Epithelial cell of proximal tubule (primary cell): ENCODE data around the gene RRP8. TPM values are rescaled to one million over a fixed set of nuclear protein-coding genes. Genes with fewer than 3 reads are reported as not detected.

Source experiments
- DNase-seq: peaks from one replicate; pipeline ENCODE4 v3.0.0-alpha.2; 2011; ENCODE audit warnings: low read depth
- H3K4me3 ChIP-seq: 2 replicates; pipeline ENCODE4 v1.5.1; 2011; ENCODE audit warnings: low read depth, mild to moderate bottlenecking, low read length
- CTCF ChIP-seq: conservative IDR thresholded peaks from 2 replicates; pipeline ENCODE4 v1.5.1; 2012; ENCODE audit warnings: low read depth, mild to moderate bottlenecking, low read length
- total RNA-seq: library from RNA; depleted of rRNA; stranded (reverse); fragments of >200 nt; gene quantifications from 2 replicates; pipeline ENCODE4 v1.2.3, GENCODE V29; 2015

Gene RRP8
- total RNA-seq, 1 donor from 2014 or later: 6.7 TPM

DNA sequence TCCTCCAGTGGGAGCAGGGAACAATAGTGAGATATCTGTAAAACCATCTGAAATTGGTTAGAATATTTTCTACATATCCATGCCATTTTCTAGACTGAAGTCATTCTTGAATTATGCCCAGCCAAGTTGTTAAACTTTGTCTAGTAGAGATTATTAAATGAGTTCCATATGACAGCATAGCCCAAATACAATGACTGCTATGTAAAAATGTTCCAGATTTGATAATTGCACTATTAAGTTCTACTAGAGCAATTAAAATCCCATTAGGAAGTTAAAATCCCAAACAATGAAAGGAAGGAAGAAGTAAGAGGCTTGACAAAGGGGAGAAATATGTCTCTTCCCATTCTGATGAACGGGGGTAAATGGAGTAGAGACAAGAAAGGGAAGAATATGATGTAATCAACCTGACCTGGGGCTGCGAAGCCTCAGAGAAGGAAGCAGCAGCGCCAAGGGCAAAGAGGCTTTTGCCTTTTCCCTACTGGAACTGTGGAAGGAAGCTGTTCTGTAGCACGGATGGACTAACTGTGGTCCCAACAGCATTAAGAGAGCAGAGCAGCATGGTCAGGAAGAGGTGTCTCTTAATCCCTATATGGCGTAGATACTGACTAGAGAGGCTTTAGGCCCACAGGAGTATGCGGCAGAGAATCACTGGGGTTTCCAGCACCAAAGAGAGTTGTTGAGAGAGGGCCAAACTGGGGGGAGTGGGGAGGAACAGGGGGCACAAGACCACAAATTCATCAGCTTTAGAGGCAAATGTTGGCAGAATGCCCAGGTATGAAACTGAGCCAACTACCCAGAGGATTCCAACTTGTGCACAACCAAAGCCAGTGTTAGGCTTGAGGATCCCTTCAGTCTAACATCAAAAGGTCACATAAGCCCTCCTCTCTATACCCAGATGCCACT, 26.7 kb downstream of the RRP8 start:
- H3K4me3 ChIP-seq: no peak overlapping the region
- no peak for TF ChIP-seq CTCF
- DNase-seq: no peak

GRCh38 chr11:6574816-6575715, 28.4 kb downstream of the RRP8 start:
- no peak for TF ChIP-seq CTCF

GRCh38 chr11:6572215-6572614, 31.2 kb downstream of the RRP8 start:
- DNase-seq: peak; percentile 32
- no peak overlapping the region for H3K4me3 ChIP-seq
- no peak for TF ChIP-seq CTCF

More at GRCh38 chr11:6574816-6575715, 28.4 kb downstream of the RRP8 start:
- H3K4me3 ChIP-seq: no peak overlapping the region
- no peak for DNase-seq

DNA sequence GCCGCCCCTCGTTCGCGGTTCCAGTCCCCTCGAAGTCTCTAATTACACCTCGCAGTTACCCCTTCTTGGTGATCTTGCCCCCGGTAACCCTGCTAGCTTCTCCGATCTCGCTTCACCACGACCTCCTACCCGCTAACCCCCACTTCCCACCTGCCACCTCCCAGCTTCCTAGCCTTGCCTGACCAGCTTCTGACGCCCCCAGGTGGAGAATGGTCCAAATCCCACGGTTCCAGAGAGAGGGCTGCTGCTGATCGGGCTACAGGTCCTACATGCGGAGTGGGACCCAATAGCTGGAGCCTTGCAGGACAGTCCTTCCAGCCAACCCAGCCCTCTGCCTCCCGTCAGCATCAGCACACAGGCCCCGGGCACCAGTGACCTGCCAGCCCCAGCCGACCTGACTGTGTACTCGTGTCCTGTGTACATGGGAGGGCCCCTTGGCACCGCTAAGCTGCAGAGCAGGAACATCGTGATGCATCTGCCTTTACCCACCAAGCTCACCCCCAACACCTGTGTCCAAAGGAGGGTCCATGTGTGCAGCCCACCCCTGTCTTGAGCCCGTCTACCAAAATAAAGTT, 31.9 kb downstream of the RRP8 start:
- no peak overlapping the region for H3K4me3 ChIP-seq
- TF ChIP-seq CTCF: no peak
- DNase-seq: no peak

- no peak overlapping the region for H3K4me3 ChIP-seq
- TF ChIP-seq CTCF: no peak
- no peak for DNase-seq
These were observed 32.6 kb downstream of the RRP8 start for GRCh38 chr11:6570691-6571427.

- no peak overlapping the region for H3K4me3 ChIP-seq
- no peak for DNase-seq
- no peak for TF ChIP-seq CTCF
These were observed 33.7 kb downstream of the RRP8 start for GRCh38 chr11:6569706-6570105.
